Measurements from ENCODE around the gene RXFP3.

DNA sequence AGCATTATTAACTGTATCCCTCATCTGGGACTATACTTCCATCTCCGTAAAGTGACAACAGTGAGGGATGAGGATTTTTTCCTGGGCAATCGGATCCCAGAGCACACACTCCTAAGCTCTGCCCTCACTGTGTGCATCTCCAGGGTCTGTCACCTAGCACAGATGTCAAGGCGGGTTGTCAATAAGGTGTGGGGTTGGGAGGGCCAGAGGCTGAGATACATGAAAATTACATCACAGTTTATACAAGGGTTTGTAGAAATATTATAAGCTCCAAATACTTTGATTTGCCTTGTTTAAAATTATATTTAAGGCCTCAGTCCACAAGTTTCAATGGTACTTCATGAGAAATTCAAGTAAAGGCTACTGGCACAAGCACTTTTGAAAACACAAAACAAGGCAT, 48.9 kb upstream of the RXFP3 start:
- TF ChIP-seq EZH2phosphoT487 (IDR thresholded peaks at IDR 0.05; ENCODE audit: insufficient read depth, low read depth) (no peak), EZH2 (IDR thresholded peaks at IDR 0.05; ENCODE audit: insufficient read depth, poor library complexity, severe bottlenecking) (no peak)

Data from GM23248 (cell line).